Activated T-cell treated with anti-CD3 and anti-CD28 coated beads, Interleukin-2, amount 50 U/mL, for 1 hour (primary cell): ENCODE results near the gene CYP39A1.

ENCODE experiments used
- DNase-seq: peaks from one replicate; pipeline ENCODE4 v3.0.0-alpha.2; 2020

CYP39A1 gene

GRCh38 chr6:46652603-46653438, at the start of gene CYP39A1, which contains the start of gene SLC25A27:
Gene CYP39A1, minus strand, starts transcription at chr6:46652818. Its CDS starts 236 bp downstream, at chr6:46652582.
Gene SLC25A27, plus strand, starts transcription at chr6:46652975. Its CDS starts 218 bp downstream, at chr6:46653193.
- peak; percentile 77 for DNase-seq

GRCh38 chr6:46699970-46700369, 47.4 kb upstream of the CYP39A1 start:
- DNase-seq, result no peak

- no peak for DNase-seq
Observed at GRCh38 chr6:46690911-46691451, 38.4 kb upstream of the CYP39A1 start.

- no peak for DNase-seq
Observed at GRCh38 chr6:46690141-46690755, 37.6 kb upstream of the CYP39A1 start.

GRCh38 chr6:46689657-46690056, 37.0 kb upstream of the CYP39A1 start:
- no peak for DNase-seq

GRCh38 chr6:46688966-46689335, 36.3 kb upstream of the CYP39A1 start:
- no peak for DNase-seq

- no peak for DNase-seq
Observed at GRCh38 chr6:46688117-46688965, 35.7 kb upstream of the CYP39A1 start.

GRCh38 chr6:46687619-46688097, 35.0 kb upstream of the CYP39A1 start, which contains the start of gene TDRD6:
Gene TDRD6, plus strand, starts transcription at chr6:46687885. Its CDS starts 244 bp downstream, at chr6:46688129.
- DNase-seq, result no peak

GRCh38 chr6:46684771-46685170, 32.2 kb upstream of the CYP39A1 start:
- DNase-seq, result no peak

GRCh38 chr6:46677314-46677654, 24.7 kb upstream of the CYP39A1 start:
- DNase-seq, result no peak

- DNase-seq, result no peak
Observed at GRCh38 chr6:46676604-46677313, 24.1 kb upstream of the CYP39A1 start.

- DNase-seq, result no peak
Observed at GRCh38 chr6:46674410-46674809, 21.8 kb upstream of the CYP39A1 start.

GRCh38 chr6:46667377-46667776, 14.8 kb upstream of the CYP39A1 start:
- DNase-seq, result no peak

GRCh38 chr6:46661483-46661882, 8.9 kb upstream of the CYP39A1 start:
- no peak for DNase-seq

GRCh38 chr6:46657642-46658041, 5.0 kb upstream of the CYP39A1 start:
- no peak for DNase-seq

- DNase-seq, result no peak
Observed at GRCh38 chr6:46655803-46656202, 3.2 kb upstream of the CYP39A1 start.

GRCh38 chr6:46653439-46654195, 999 bp upstream of the CYP39A1 start:
- DNase-seq, result no peak

- no peak for DNase-seq
Observed at GRCh38 chr6:46652232-46652602, 401 bp downstream of the CYP39A1 start.

GRCh38 chr6:46651816-46652215, 802 bp downstream of the CYP39A1 start:
- no peak for DNase-seq

- DNase-seq, result no peak
Observed at GRCh38 chr6:46651006-46651405, 1.6 kb downstream of the CYP39A1 start.

- DNase-seq, result no peak
Observed at GRCh38 chr6:46648869-46649492, 3.6 kb downstream of the CYP39A1 start.
